GM19372 (cell line): ENCODE measurements around the gene DGKD.

ENCODE experiments used
- ATAC-seq: cut with Tn5 transposase; IDR thresholded peaks from one replicate; pipeline ENCODE4 v1.9.1; 2021; ENCODE audit warnings: mild to moderate bottlenecking, low read depth, moderate library complexity; ENCODE audit not compliant: unreplicated experiment

The DGKD gene

DNA sequence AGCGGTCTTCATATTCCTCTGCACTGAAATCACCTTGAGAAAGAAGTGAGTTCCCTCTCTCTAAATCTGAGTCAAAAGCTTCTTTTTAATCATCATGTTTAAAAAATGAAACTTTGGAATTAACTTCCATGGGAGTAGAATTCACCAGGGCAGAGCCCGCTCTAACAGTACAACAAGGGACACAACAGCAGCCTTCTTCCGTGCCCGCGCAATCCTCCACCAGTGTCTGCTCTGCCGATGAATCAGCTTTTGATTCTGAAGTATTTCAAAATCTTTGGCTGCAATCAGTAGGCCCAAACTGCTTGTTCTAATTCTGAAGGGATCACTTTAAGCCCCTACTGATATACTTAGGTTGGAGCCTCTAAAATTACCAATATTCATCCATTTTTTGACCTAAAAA is 135.4 kb downstream of the DGKD start:
- no peak for ATAC-seq

DNA sequence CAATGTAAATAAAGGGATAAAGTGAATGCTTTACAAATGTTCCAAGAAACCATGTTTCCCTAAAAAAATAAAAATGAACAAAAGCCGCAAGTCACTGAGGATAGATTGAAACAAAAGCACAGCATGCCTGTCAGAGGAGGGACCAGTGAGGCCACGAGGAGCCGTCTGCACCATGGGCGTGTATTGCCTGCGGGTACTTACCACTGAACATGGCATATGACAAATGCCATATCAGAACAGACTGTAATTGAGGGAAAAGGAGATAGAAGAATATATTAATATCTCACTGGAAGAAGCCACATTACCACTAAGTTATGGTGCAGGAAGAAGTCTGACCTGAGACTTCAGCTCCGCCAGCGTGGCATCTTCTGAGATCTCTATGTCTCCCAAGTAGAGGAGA is 136.5 kb downstream of the DGKD start:
- no peak for ATAC-seq

DNA sequence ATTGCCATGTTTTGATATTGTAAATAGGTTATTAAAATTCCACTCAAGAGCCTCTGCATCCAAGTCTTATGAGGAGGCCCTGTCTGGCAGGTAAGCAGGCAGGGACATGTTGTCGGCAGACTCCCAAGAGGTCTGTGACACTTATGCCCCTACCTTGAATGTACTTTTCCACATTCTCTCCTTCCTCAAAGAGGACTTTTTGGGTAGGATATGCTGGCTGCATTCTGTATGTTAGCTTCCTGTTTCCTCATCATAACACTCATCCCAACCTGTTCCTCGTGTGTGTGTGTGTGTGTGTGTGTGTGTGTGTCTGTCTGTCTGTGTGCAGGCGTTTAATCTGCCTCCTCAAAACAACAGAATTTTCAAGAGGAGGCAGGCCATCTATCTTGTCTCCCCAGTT is 137.0 kb downstream of the DGKD start:
- no peak for ATAC-seq

DNA sequence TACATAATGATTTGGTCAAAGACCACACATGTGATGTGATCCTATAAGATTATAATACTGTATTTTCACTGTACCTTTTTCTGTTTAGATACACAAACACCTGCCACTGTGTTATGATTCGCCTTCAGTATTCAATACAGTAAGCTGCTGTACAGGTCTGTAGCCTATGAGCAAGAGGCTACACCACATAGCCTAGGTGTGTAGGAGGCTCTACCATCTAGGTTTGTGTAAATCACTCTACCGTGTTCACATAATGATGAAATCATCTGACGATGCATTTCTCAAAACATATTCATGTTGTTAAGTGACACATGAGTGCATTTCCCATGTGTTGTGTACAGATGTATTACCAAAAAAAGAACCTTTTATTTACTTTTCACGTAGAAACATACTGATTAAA is 137.8 kb downstream of the DGKD start:
- ATAC-seq: no peak

DNA sequence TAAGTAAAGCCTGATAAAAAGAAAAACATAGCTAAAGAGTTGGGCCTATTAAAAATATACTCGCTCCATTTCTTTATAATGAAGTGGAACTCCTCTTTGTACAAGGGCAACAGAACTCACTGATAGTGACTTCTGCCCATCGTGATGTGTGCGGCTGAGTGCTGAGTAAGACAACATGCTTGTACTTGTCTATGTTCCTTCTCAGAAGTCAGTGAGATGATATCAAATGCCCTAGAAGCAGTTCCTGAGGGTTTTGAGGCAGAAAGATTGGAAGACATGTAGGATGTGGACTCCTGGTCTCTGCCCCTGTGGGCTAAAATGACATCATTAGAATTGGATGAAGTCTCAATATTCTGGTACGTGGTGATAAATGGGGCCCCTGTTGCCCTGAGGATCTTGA is 138.5 kb downstream of the DGKD start:
- ATAC-seq: no peak

DNA sequence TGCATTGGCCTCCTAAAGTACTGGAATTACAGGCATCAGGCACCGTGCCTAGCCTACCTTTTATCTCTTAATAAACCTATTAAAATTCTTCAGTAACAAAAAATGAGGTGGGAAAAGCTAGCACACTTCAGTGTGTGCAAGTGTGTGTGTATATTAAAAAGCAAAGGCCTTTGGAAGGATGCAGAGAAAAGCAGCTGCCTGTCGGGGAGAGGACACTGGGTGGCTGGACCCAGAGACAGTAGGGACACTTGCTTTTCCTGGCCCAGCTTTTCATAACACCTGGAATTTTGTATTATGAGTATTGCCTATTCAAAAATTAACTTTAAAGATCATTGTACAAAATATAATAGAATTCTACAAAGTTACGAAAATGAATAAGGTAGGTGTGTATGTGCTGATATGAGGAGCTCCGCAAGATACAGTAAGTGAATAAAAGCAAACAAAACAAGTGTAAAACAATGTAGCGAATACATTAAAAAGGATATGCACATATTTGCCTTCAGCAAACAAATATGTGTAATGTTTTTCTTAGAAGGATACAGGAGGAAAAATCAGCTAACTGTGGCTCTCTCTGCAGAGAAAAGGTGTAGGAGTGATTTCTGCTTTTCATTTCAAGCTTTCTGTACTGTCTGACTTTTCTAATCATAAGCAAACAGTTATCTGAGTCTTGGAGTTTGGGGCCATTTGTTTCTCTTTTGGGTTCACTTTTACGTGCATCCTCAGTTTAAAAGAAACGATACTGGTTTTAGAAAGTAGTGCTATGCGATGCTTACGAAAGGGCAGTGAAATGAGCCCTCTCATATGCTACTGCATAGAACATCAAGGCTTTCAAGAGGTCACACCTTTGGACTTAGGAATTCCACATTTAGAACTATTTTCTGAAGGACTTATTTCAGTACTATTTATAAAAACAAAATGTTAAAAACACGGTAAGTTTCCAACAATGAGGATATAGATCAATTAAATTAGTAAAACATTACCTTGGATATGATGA is 141.5 kb downstream of the DGKD start:
- no peak for ATAC-seq

DNA sequence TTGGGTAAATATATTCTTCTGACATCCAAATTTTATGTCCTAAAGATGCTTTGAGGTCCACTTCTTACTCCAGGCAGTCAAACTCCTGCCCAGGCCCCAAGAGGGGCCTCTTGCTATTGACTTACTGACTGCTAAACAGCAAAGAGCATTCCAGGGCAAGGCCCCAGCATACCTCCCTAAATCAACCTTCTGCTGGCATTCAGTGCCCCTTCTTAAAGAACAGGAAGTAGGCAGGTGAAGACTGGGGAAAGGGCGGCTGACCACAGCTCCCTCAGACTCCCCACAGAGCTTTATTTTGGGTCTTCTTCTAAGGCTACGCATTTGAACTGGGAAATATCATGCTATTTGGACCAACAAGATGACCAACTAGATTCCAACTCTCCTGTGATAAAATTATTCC is 143.4 kb downstream of the DGKD start:
- ATAC-seq: no peak

DNA sequence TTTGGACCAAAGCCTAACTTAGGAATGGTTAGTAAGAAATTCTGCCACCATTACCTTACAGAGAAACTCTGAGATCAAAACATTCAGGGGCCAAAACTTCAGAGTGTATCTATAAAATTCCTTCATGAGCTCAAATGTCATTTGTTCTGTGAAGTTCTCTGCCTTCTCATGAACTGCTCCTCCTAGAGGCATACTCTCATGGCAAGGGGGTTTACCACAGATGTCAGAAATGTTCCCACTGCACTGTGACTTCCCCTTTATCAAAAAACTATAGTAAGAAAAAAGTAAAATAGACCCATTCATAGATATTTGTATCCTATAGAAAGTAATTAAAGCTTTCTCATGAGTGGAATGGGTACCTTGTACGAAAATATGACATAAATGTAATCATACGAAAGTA is 143.8 kb downstream of the DGKD start:
- ATAC-seq: no peak

DNA sequence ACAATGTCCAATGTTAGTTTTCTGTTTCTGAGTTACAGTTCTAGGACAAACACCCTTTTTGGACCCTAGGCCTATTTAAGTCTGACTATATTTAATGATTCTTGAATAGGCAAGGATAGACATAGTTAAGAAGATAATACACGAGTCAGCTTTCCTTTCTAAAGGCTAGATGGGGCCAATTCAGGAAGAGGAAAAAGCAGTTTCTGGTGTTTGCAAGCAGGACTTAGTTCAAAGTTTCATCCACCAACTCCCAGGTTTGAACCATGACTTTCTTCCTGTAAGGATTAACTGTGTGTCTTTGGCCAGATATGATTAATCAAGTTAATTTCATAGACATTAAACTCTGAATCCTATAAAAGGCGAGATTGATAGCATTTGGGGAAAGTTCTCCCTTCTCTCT is 145.6 kb downstream of the DGKD start:
- no peak for ATAC-seq

DNA sequence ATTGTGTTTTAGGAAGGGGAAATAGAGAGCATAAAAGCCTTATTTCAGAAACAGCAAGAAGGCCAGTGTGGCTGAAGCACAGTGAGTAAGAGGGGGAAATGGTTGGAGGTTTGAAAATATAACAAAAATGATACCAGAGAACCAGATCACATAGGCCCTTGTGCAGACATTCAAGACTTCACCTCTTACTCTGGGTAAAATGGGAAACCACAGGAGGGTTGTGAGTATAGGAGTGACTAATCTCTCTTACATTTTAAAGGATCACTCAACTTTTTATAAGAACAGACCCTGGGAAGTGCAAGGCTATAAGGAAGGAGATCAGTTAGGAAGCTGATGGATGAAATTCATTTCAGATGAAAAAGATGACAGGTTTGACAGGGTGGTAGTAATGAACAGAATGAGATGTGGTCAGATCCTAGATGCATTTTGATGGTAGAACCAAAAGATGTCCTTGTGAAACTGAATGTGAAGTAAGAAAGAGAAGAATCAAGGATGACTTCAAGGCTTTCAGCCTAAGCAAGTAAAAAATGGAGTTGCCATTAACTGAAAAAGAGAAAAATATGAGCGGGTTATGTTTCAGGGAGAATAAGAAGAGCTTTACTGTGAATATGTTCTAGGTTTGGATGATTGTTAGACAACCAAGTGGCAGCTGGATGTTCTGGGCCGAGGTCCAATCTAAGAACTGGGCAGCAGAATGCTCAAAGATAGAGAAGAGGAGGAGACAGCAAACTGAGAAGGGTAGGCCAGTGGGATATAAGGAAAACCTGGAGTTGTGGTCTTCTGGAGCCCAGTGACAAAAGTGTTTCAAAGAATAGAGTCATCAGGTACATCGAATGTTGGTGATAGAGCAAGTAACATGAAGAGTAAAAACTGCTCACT is 147.1 kb downstream of the DGKD start:
- no peak for ATAC-seq

DNA sequence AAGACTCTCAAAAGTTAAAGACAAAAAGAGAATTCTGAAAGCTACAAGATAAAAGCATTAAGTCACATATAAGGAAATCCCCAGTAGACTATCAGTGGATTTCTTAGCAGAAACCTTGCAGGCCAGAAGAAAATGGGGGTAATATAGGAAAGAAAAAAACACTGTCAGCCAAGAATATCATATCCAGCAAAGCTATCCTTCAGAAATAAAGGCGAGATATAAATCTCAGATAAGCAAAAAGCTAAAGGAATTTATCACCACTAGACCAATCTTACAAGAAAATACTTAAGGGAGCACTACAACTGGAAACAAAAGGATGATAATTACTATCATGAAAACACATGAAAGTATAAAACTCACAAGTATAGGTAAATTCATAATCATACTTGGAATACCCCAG is 149.2 kb downstream of the DGKD start:
- ATAC-seq: no peak

DNA sequence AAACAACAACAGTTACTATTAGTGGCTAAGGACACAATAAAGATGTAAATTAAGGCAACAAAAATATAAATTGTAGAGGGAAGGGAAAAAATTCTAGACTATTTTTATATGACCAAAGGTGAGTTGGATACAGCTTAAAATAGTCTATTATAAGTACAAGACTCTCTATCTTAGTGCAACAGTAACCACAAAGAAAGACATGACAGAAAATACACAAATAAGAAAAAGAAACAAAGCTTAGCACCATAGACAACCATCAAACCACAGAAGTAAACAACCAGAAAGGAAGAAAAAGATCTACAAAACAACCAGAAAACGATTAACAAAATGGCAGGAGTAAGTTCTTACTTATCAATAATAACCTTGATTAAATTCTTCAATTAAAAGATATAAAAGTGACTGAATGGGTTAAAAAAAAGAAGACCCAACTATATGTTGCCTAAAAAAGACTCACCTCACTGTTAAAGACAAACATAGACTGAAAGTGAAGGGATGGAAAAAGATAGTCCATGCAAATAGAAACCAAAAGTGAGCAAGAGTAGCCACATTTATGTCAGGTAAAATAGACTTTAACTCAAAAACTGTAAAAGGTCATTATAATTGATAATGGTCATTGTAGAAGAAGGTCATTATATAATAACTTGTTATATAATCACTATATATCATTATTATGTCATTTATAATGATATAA is 149.8 kb downstream of the DGKD start:
- ATAC-seq: no peak

DNA sequence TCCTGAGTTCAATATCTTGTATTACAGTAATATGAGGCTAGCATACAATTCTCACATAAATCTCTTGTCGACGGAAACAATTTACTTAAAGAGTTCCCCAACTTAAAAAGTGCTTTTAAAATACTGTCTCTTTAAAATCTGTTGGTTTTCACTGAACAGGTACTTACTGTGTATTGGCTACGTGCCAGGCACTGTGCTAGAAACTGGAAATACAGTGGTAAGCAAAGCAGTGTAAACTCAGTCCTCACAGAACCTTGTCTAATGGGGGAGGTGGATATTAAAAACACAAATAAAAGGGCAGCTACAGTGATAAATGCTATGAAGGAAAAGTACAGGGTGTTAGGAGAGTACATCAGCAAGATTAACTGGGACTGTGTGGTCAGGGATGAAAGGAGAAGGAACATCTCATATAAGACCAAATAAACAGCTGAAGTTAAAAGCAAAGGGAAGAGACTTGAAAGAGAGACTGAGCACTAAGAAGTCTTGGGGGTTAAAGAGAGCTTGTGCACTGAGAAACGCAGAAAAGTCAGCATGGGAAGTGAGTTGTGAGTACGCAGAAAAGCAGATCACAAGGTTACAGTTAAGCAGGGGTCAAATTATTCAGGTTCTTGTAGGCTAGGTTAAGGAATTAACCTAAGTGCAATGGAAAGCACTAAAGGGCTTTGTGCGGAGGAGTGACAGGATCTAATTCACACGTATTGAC is 159.8 kb downstream of the DGKD start:
- no peak for ATAC-seq

DNA sequence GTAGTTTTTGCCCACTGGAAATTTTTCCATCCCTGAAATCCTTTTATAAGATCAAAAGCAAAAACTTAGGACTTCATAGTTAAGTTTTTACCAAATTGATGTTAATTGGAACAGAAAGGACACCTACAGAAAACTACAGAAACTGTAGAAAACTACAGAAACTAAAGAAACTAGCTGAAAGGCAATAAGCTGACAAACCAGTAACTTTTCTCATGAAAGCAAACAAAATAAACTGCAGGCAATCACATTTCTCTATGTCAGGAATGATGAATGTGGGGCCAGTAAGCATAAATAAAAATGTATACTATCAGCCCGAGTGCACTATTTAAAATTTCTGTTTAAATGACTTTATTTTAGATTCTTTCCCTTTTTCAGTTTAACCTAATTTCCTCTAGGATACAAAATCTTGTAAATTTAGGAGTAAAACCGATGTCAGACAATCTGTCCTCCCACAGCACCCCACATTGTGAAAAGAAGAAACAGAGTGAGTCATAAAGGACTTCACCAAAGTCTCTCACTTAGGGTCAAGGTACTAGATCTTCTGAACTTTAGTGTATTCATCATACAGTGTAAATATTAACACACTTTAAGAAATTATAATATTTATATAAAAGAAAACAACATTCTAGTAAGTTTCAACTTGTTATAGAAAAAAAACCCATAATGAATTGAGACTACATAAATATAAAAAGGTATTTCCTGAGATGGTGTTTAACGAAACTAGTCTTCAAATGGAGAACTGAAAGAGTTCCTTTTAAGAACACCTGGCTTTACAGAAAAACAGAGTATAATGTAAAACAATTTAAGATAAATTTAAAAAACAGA is 165.7 kb downstream of the DGKD start:
- ATAC-seq: peak; percentile 96
